ENCODE data around the gene CNPY4.

CNPY4 gene

DNA sequence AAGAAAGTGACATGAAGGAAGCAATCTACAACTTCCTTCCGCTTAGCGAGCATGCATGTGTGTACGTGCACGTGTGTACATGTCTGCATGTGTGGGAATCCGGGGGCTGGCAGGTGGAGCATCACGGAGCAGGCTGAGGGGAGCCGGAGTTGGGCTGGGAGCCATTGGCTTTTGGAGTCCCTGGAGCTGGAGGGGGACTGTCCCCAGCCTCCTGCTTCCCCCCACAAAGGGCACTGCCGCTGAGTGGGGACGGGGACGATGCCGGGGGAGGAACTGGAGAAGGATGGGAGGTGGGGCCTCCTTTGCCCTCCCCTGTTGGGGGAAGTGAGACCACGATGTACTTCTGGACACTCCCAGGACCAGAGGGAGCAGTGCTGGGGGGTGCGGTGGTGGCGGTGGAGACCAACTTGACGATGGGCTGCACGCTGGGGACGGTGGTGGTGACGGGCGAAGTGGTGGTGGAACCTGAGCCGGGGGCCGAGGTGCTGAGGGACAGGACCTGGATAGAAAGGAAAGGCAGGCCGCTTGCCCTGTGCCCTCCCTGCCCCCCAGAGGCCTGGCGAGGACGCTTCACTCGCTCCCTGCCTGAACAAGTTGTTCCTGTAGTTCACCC is 12.2 kb upstream of the CNPY4 start:
- DNase-seq (ENCODE audit: insufficient read length) (no peak), FAIRE-seq (no peak)
- no peak for TF ChIP-seq POLR2AphosphoS5 (IDR thresholded peaks at IDR 0.05; ENCODE audit: low read depth, low read length)
- no peak for TF ChIP-seq TAF1 (IDR thresholded peaks at IDR 0.05; ENCODE audit: borderline replicate concordance, low read depth, low read length)
- TF ChIP-seq POLR2A (IDR thresholded peaks at IDR 0.05; ENCODE audit: low read depth, low read length) = no peak

DNA sequence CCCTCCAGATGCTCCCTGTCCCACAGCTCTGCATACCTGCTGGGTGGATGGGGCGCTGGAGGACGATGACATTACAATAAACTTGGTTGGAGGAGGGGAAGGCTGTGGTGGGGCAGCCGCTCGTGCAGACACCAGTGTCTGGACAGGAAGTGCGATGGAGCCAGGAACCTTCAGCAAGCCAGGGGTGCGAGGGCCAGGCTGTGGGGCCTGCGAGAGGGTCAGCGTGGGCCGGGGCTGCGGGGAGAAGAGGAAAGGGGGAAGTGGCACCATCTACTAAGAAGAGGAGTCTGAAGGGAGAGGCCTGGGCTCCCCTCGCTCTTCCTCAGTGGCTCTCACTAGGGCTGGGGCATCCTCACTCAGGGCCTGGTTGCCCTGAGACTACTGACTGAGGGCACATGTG is 11.5 kb upstream of the CNPY4 start:
- FAIRE-seq (no peak), DNase-seq (ENCODE audit: insufficient read length) (no peak)
- no peak for TF ChIP-seq POLR2AphosphoS5 (IDR thresholded peaks at IDR 0.05; ENCODE audit: low read depth, low read length)

DNA sequence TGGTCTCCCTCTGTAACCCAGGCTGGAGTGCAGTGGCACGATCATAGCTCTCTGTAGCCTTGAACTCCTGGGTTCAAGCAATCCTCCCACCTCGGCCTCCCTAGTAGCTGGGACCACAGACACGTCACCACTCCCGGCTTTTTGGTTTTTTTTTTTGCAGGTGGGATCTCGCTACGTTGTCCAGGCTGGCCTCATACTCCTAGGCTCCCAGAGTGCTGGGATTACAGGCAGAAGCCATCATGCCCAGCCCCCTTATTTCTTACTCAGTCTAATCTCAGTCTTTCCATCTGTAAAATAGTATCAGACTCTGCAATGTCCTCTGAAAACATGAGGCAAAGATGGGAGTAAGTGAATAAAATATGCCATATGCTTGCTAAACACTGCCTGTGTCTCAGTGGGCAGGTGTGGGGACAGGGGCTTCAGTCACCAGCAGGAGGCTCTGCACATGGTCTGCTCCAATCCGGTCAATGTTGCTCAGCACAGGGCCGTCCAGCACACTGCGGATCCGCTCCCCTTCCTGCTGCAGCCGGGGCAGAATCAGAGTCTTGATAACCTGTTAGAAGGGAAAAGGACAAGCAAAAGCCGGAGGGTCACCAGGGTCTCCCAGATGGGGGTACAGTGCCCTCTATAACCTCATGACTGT is 9.8 kb upstream of the CNPY4 start:
- TF ChIP-seq POLR2AphosphoS5 (IDR thresholded peaks at IDR 0.05; ENCODE audit: low read depth, low read length) (no peak), POLR2A (IDR thresholded peaks at IDR 0.05; ENCODE audit: low read depth, low read length) (no peak), TAF1 (IDR thresholded peaks at IDR 0.05; ENCODE audit: borderline replicate concordance, low read depth, low read length) (no peak)
- no peak for FAIRE-seq
- DNase-seq (ENCODE audit: insufficient read length) = no peak

DNA sequence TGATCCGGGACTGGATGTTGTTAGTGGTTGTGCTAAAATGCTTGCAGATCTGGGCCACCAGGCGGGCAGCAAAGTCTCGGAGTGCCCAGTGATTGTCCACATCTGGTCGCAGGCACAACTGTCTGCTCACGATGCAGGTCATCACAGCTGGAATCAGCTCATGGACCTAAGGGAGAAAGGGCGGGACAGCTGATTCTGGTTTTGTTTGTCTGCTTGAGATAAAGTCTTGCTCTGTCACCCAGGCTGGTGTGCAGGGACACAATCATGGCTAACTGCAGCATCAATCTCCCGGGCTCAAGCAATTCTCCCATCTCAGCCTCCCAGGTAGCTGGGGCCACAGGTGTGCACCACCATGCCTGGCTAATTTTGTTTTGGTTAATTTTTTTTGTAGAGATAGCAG is 8.3 kb upstream of the CNPY4 start:
- TF ChIP-seq POLR2AphosphoS5 (IDR thresholded peaks at IDR 0.05; ENCODE audit: low read depth, low read length) = no peak
- TF ChIP-seq TAF1 (IDR thresholded peaks at IDR 0.05; ENCODE audit: borderline replicate concordance, low read depth, low read length) = no peak
- no peak for TF ChIP-seq POLR2A (IDR thresholded peaks at IDR 0.05; ENCODE audit: low read depth, low read length)
- DNase-seq (ENCODE audit: insufficient read length) = no peak
- no peak for FAIRE-seq

DNA sequence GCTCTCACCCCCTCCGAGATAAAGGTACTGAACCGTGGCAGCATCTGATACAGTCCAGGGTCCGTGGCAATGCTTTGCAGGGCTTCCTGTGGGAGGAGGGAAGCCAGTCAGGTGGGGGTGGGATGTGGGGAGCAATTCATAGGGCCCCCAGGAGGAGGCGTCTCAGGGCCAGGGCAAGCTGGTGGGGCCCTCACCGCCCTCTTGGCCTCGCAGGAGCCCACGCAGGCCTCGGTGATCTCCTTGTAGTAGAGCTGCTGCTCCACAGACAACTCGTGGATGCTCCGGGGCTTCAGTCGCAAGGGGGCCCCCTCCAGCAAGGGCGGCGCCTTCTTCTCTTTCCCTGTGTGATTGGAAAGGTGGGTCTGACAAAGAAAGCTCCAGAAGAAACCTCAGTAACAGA is 7.5 kb upstream of the CNPY4 start:
- DNase-seq (ENCODE audit: insufficient read length) = no peak
- FAIRE-seq = no peak
- TF ChIP-seq POLR2A (IDR thresholded peaks at IDR 0.05; ENCODE audit: low read depth, low read length) = no peak
- no peak for TF ChIP-seq POLR2AphosphoS5 (IDR thresholded peaks at IDR 0.05; ENCODE audit: low read depth, low read length)
- no peak for TF ChIP-seq TAF1 (IDR thresholded peaks at IDR 0.05; ENCODE audit: borderline replicate concordance, low read depth, low read length)

DNA sequence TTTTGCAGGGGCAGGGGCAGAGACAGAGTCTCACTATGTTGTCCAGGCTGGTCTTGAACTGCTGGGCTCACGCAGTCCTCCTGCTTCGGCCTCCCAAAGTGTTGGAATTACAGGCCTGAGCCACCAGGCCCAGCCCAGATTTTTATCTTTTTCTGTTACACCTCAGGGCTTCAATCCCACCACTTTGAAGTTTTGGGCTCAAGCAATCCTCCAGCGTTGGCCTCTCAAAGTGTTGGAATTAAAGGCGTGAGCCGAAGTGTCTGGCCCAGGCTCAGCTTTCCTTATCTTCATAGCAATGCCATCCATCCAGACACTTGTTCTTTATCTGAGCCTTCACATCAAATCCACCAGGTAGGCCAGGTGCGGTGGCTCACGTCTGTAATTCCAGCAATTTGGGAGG is 4.4 kb upstream of the CNPY4 start:
- DNase-seq (ENCODE audit: insufficient read length) (no peak), FAIRE-seq (no peak)
- no peak for TF ChIP-seq TAF1 (IDR thresholded peaks at IDR 0.05; ENCODE audit: borderline replicate concordance, low read depth, low read length)
- no peak for TF ChIP-seq POLR2AphosphoS5 (IDR thresholded peaks at IDR 0.05; ENCODE audit: low read depth, low read length)
- no peak for TF ChIP-seq POLR2A (IDR thresholded peaks at IDR 0.05; ENCODE audit: low read depth, low read length)

DNA sequence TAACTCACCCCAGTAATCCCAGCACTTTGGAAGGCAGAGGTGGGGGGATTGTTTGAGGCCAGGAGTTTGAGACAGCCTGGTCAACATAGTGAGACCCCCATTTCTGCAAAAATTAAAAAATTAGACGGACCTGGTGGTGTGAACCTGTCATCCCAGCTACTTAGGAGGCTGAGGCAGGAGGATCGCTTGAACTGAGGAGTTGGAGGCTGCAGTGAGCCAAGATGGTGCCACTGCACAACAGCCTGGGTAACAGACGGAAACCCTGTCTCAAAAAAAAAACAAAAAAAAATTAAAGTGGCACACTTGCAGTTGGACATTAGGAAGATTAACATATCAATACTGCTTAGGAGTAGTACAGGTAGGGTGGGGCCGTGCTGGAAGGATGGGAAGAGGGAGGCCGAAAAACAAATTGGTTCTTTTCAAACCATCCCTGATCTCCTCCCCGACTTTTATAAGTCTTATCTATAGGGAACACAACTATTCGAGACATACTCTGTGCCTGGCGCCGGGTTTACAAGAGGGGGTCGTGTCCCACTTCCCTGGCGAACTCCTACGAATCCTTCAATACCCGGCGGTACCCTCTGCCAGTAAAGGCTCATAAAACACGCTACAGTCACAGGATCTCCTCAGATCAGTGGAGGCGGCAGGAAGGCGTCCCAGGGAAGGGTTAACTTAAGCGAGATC is 904 bp upstream of the CNPY4 start:
- no peak for TF ChIP-seq POLR2A (IDR thresholded peaks at IDR 0.05; ENCODE audit: low read depth, low read length)
- no peak for TF ChIP-seq TAF1 (IDR thresholded peaks at IDR 0.05; ENCODE audit: borderline replicate concordance, low read depth, low read length)
- no peak for TF ChIP-seq POLR2AphosphoS5 (IDR thresholded peaks at IDR 0.05; ENCODE audit: low read depth, low read length)
- DNase-seq (ENCODE audit: insufficient read length) = no peak
- no peak for FAIRE-seq

DNA sequence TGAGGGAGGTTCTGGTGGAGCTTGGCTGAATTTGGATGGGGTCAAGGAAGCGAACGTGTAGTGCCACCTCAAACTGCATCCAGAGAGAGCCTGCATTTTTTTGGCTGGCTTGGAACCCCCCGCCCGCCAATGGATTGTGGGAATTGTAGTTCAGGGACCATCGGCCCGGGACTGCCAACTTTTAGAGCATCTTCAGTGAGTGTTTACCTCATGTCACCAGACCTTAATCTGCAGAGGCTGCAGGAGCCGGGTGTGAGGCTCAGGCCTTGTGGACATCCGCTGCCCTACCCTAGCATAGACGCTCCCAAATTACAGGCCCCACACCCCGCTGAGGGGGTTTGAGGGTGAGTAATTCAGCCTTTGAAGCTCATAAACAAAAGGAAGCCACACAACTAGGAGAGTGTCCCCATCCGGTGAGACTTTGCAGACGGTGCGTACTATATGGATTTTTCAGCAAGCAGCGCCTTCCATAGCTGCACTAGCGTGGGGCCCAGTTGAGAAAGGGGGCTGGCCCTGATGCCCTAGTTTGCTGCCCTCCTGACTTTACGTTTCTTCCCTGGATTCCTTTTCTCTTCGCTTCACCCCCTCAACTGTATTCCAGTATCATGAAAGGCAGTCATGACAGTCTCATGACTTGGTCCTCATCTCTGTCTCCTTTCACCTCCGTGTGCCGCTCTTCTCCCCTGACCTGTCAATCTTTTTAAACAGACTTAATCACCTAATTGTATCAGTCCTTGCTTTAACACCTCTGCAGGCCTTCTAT is 717 bp downstream of the CNPY4 start:
- TF ChIP-seq TAF1 (IDR thresholded peaks at IDR 0.05; ENCODE audit: borderline replicate concordance, low read depth, low read length) = no peak
- FAIRE-seq = no peak
- no peak for DNase-seq (ENCODE audit: insufficient read length)

DNA sequence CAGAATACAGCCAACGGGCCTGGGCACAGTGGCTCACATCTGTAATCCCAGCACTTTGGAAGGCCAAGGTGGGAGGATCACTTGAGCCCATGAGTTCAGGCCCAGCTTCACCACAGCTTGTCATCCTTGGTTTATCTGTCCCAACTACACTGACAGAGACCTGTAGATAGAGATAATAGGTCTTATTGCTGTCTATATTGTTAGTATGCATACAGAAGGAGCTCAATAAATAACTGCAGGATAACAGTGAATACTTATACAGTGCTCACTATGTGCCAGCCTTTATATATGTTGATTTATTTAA is 1.3 kb downstream of the CNPY4 start:
- TF ChIP-seq TAF1 (IDR thresholded peaks at IDR 0.05; ENCODE audit: borderline replicate concordance, low read depth, low read length) (no peak), POLR2A (IDR thresholded peaks at IDR 0.05; ENCODE audit: low read depth, low read length) (no peak), POLR2AphosphoS5 (IDR thresholded peaks at IDR 0.05; ENCODE audit: low read depth, low read length) (no peak)
- no peak for DNase-seq (ENCODE audit: insufficient read length)
- no peak for FAIRE-seq

DNA sequence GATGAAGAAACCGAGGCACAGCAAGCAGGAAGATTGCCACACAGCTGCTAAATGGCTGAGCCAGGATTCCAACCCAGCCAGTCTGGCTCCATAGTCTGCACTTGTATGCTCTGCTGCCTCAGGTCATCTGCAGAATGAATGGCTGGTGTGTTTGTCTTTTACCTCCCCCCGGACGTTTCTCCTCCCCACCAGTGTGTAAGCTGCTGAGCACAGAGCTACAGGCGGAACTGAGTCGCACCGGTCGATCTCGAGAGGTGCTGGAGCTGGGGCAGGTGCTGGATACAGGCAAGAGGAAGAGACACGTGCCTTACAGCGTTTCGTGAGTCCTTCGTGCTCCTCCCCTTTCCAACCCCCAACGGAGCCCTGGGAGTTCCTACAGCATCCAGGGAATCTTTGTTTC is 2.6 kb downstream of the CNPY4 start:
- FAIRE-seq (no peak), DNase-seq (ENCODE audit: insufficient read length) (no peak)
- no peak for TF ChIP-seq POLR2A (IDR thresholded peaks at IDR 0.05; ENCODE audit: low read depth, low read length)
- TF ChIP-seq TAF1 (IDR thresholded peaks at IDR 0.05; ENCODE audit: borderline replicate concordance, low read depth, low read length) = no peak
- TF ChIP-seq POLR2AphosphoS5 (IDR thresholded peaks at IDR 0.05; ENCODE audit: low read depth, low read length) = no peak

DNA sequence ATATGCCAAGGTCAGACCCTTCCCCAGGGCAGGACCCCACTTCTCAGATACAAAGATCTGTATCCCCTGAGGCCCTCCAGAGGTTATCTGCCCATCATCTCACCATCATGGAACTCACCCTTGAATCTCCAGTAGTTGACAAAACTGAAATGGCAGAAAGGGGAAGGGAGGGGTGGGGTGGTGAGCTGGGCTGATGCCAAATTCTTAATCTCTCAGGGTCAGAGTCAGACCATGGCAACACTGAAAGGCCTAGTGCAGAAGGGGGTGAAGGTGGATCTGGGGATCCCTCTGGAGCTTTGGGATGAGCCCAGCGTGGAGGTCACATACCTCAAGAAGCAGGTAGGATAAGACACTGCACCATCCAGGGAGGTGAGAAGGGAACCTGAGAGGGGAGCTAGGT is 3.1 kb downstream of the CNPY4 start:
- DNase-seq (ENCODE audit: insufficient read length) (no peak), FAIRE-seq (no peak)

More for the DNA sequence above, 3.1 kb downstream of the CNPY4 start:
- TF ChIP-seq TAF1 (IDR thresholded peaks at IDR 0.05; ENCODE audit: borderline replicate concordance, low read depth, low read length) (no peak), POLR2A (IDR thresholded peaks at IDR 0.05; ENCODE audit: low read depth, low read length) (no peak), POLR2AphosphoS5 (IDR thresholded peaks at IDR 0.05; ENCODE audit: low read depth, low read length) (no peak)
